Activated CD8-positive, alpha-beta memory T cell treated with anti-CD3 and anti-CD28 coated beads for 24 hours (primary cell): Measurements from ENCODE around the gene GAS2.

Experiments used
- DNase-seq: peaks from one replicate; pipeline ENCODE4 v3.0.0-alpha.2; 2020

The GAS2 gene

DNA sequence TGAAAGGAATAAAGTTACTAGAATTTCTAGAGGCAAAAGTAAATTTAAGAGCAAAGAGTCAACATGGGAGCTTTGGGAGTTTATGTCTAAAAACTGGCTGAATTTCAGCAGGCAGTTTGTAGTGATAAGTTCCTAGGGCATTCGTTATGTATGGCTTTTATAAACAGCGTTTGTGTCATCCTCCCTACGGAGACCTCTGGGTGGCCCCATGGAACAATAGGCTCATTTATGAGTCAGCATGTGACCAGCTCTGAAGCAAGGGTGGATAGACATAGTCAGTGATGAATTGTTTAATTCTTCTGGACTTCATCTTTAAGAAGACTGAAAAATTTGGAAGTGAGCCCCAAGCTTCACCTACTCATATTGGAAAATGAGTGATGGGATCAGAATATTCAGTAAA lies 126.1 kb downstream of the GAS2 start:
- no peak for DNase-seq

DNA sequence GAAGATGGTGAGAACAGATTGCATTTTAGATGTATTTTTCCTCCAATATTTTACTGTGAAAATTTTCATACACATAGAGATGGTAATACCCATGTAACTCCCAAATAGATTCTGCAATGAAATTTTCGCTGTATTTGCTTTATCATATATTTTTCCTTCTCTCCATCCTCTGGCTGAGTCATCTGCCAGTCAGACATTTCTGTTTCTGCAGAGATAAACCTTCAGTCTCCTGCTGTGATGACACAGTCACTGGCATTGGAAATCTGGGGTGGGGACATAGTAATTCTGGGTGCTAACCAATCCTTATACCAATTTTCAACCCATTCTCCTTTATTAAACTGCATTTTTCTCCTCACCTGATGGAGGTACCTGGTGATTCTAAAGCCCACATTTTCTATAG lies 129.5 kb downstream of the GAS2 start:
- no peak for DNase-seq

DNA sequence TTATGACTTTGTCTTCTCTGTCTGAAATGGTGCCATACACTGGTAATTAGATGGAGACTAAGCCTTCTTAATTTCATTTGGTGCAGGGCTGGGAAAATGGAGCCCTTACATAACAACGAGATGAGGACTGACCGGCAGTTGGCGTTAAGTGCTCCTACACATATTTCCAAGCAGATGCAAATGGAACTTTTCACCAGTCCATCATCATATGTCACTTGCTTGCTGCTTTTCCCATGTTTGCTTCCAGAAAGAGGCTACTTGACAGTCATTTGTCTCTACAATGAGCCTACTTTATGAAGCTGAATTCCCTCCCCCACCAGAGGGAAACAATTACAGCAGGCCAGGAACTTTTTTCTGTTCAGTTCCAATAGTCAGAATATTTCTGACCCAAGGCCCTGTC lies 130.6 kb downstream of the GAS2 start:
- no peak for DNase-seq

DNA sequence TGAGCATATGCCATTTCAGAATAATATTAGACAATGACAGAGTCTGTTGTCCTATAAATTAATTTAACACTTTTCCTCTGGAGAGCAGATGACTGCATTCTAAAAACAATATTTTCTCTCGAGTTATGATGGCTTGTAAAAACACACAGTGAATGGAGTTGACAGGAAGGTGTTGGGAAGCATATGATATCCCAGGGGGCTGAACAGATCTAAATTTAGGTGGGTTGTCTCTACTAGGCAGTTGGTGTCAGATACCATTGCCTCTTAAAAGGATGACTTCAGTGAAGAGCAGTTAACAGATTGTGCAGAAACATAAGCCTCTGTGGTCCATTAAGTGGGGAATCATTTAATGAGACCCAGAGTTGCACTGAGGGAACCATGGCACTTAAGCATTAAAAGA lies 132.5 kb downstream of the GAS2 start:
- DNase-seq: no peak

DNA sequence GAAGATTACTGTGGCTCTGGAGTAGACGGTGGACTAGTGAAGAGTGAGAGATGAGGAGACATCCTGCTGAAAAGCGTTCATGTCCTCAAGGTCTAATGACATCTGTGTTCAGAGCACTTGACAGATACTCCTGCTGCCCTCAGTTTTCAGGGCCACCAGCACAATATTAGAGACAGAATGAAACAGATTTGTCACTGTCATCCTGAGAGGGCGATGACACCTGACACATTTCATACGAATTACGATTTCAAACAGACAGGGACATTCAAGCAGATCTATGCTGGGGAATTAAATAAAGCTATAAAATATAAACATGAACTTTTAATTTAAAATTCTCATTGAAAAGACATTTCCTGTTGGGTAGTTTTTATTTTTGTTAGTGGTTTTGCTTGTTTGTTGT lies 134.1 kb downstream of the GAS2 start:
- DNase-seq: no peak

DNA sequence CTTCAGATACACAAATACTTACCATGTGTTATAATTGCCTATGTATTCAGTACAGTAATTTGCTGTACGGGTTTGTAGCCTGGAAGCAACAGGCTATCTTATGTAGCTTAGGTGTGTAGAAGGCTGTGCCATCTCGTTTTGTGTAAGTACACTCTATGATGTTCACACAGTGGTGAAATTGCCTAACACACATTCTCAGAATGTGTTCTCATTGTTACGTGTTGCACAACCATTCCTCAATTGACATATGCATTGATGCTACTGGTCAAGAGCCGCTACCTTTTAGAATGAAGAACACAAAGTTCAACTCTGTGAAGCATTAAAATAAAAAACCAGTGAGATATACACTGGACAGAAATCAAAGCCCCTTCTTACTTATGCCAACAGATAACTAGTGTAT lies 136.4 kb downstream of the GAS2 start:
- no peak for DNase-seq

DNA sequence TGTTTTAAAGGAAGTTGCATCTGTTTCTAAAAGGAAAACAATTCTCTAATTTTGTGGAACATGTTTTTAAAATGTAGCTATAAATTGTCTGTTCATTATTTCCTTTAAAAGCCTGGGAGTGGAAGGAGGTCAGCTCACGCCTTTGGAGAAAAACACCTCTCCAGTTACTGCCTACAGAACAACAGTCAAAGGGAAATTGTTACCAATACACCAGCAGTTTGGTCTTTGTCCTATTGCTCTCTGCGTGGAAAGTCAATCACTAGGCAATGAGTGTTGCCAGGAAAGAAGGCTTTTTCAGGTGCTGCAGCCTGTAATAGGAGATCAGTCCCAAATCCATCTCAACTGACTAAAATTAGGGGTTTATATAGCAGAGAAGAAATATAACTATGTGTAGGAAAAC lies 141.0 kb downstream of the GAS2 start:
- no peak for DNase-seq

DNA sequence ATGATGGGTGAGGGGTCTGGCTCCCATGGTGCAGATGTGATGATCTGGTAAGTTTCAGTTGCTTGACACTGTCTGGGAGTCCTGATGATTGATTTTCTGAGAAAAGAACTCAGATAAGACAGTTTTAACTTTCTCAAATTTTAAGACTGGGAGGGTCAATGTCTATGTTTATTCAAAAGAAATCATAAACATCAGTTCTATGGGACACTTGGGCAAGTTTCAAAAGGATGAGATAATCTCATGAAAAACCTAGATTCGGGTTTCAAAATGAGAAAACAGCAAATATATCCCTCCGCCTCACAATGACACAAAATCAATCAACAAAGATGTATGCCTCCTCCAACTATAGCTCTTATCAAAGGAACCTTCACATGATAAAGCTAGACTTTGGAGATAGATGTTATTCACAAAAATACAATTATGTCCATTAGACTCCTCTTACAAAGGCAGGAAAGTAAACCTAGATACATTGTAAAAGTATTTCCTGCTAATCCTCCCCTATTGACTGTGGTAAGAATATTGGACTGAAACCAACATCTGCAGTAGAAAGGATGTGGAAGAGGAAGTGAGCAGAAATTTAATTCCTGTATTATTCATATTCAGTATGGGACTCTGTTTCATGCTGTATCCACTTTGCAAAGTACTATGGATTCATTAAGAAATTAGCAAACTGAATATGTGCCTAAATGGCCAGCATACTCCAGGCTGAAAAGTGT lies 141.6 kb downstream of the GAS2 start:
- DNase-seq: no peak

DNA sequence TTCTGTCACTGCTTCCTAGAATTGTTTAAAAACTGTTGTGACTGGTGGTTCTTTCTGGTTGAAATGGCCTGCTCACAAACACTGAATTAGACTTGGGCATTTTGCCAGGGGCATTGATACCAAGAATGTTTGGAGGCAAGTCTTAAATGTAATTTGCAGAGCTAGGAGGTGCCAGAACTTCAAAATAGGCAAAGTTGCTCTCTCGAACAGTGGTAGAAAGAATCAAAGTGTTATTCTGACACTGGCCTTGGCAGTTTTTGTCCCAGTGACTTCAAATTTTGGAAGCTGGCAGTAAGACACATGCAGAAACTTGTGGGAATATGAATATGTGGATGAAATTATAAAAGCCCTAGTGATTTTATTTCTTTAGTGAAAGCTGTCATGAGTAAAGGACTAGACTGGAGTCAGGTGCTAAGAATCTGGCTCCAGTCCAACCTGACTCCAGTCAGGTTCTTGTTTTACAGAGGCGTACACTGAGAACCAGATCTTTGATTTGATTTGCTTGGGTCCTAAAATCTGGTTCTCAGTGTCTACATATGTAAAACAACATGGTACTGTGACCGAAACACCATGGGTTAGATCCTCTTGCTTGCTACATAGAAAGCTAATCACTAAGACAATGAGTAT lies 142.3 kb downstream of the GAS2 start:
- no peak for DNase-seq

- DNase-seq: no peak
These were observed 143.5 kb downstream of the GAS2 start for GRCh38 chr11:22809893-22810292.

DNA sequence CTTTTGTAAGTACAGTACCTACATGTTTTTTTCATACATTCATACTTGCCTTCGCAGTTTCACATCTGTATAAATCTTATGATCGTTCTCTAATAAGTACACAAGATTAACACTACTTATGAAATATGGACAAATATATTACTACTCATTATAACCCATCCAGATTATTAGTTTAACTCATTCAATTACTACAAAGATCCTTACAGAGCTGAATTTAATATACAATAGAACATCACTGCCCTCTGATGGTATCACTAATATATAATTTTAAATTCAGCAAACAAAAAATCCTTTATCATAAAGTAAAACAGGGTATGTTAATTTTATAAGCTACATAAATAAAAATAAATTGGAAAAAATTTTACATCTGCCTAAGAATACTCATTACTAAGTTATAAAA lies 155.8 kb downstream of the GAS2 start:
- no peak for DNase-seq

GRCh38 chr11:22828373-22828772 lies 162.0 kb downstream of the GAS2 start:
- no peak for DNase-seq

- DNase-seq: peak; percentile 97
These were observed 163.0 kb downstream of the GAS2 start, which contains the start of gene SVIP for GRCh38 chr11:22829231-22830081. Gene SVIP, minus strand, starts transcription at chr11:22829801. Its CDS starts 53 bp downstream, at chr11:22829748.

GRCh38 chr11:22830082-22830414 lies 163.6 kb downstream of the GAS2 start:
- DNase-seq: no peak

- no peak for DNase-seq
These were observed 166.1 kb downstream of the GAS2 start for GRCh38 chr11:22832315-22833015.

GRCh38 chr11:22846726-22847125 lies 180.3 kb downstream of the GAS2 start:
- DNase-seq: no peak

GRCh38 chr11:22851477-22851876 lies 185.1 kb downstream of the GAS2 start:
- DNase-seq: no peak

GRCh38 chr11:22859756-22860155 lies 193.3 kb downstream of the GAS2 start:
- DNase-seq: no peak

- no peak for DNase-seq
These were observed 193.8 kb downstream of the GAS2 start, which contains the start of gene CCDC179 for GRCh38 chr11:22860241-22860640. Gene CCDC179, minus strand, starts transcription at chr11:22860474. Its CDS starts 53 bp downstream, at chr11:22860421.
